ENCODE data around the gene ADGRL2.

The ADGRL2 gene

GRCh38 chr1:81846630-81847029 lies 45.9 kb downstream of the ADGRL2 start:
- no peak for TF ChIP-seq CTCF (IDR thresholded peaks at IDR 0.05)
- no peak for TF ChIP-seq ZFX (IDR thresholded peaks at IDR 0.05; ENCODE audit: borderline replicate concordance)
- H3K27ac ChIP-seq: no peak overlapping the region

- TF ChIP-seq ZFX (IDR thresholded peaks at IDR 0.05; ENCODE audit: borderline replicate concordance) (no peak), CTCF (IDR thresholded peaks at IDR 0.05) (no peak)
- no peak overlapping the region for H3K27ac ChIP-seq
Measured at GRCh38 chr1:81847063-81847462, 46.3 kb downstream of the ADGRL2 start.

- TF ChIP-seq ZFX (IDR thresholded peaks at IDR 0.05; ENCODE audit: borderline replicate concordance) (no peak), CTCF (IDR thresholded peaks at IDR 0.05) (no peak)
- no peak overlapping the region for H3K27ac ChIP-seq
Measured at GRCh38 chr1:81848880-81849682, 48.3 kb downstream of the ADGRL2 start.

GRCh38 chr1:81850031-81850430 lies 49.3 kb downstream of the ADGRL2 start:
- no peak overlapping the region for H3K27ac ChIP-seq
- TF ChIP-seq CTCF (IDR thresholded peaks at IDR 0.05) (no peak), ZFX (IDR thresholded peaks at IDR 0.05; ENCODE audit: borderline replicate concordance) (no peak)

- no peak for TF ChIP-seq CTCF (IDR thresholded peaks at IDR 0.05)
- TF ChIP-seq ZFX (IDR thresholded peaks at IDR 0.05; ENCODE audit: borderline replicate concordance): no peak
- no peak overlapping the region for H3K27ac ChIP-seq
Measured at GRCh38 chr1:81850495-81850894, 49.8 kb downstream of the ADGRL2 start.

GRCh38 chr1:81851217-81851616 lies 50.5 kb downstream of the ADGRL2 start:
- no peak for TF ChIP-seq ZFX (IDR thresholded peaks at IDR 0.05; ENCODE audit: borderline replicate concordance)
- no peak for TF ChIP-seq CTCF (IDR thresholded peaks at IDR 0.05)
- H3K27ac ChIP-seq: no peak overlapping the region

- H3K27ac ChIP-seq: no peak overlapping the region
- TF ChIP-seq CTCF (IDR thresholded peaks at IDR 0.05) (no peak), ZFX (IDR thresholded peaks at IDR 0.05; ENCODE audit: borderline replicate concordance) (no peak)
Measured at GRCh38 chr1:81852961-81853360, 52.2 kb downstream of the ADGRL2 start.

All from 22Rv1 (cell line).